Esophagus muscularis mucosa (tissue), 4 donors: ENCODE measurements around the gene IL1RL2.

Experiments
- EP300 ChIP-seq: sonication (generic); formaldehyde crosslinking; IDR thresholded peaks from one replicate; pipeline ENCODE4 v1.6.1; 2017; ENCODE audit warnings: antibody characterized with exemption
- POLR2A ChIP-seq: fragments of 450-650 bp; IDR thresholded peaks from one replicate; pipeline ENCODE4 v1.6.1; 2017; ENCODE audit warnings: antibody characterized with exemption, moderate library complexity, mild to moderate bottlenecking, low read depth
- POLR2AphosphoS5 ChIP-seq, 2 donors: sonication (generic); formaldehyde crosslinking; IDR thresholded peaks; one replicate each; pipeline ENCODE4 v1.6.1; 2017; ENCODE audit warnings: antibody characterized with exemption in 2 of 2
- TF ChIP-seq, protein P1 (sequence below), 3 experiments: fragments of 200-600 bp in 2 of 3; fragments of 450-650 bp in 1 of 3; sonication (generic) in 2 of 3; IDR thresholded peaks; one replicate each; pipeline ENCODE4 v1.5.1; 2017 to 2019; ENCODE audit warnings: antibody characterized with exemption in 3 of 3, mild to moderate bottlenecking in 2 of 3, moderate library complexity in 1 of 3

DNA sequence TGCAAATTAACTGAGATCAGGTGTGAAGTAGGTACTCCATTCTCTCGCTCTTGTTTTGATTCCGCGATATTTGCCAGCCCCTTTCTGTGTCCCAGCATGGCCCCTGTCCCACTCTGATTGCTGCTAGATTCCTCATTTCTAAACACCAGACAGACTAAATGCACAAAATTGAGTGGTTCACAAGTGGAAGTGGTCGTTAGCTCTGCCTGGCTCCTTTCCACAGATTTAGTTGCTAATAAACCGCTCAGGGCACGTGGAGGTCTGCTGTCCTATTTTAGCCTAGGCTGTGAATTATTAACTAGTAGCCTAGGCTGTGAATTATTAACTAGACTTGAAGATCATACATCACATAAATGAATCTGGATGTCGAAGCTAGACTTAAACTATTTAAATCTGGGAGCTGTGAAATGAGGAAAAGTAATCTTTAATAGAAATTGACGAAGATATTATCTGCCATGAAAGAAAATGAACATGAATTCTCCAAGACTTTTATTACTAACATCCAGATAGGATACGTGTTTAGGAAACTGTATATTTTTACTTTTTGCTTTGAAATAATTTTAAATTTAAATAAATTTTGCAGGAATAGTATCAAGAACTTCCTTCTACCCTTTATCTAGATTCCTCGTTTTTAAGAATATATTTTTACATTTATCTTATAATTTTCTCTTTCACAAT lies 3.7 kb downstream of the IL1RL2 start:
- TF ChIP-seq, protein P1, sequence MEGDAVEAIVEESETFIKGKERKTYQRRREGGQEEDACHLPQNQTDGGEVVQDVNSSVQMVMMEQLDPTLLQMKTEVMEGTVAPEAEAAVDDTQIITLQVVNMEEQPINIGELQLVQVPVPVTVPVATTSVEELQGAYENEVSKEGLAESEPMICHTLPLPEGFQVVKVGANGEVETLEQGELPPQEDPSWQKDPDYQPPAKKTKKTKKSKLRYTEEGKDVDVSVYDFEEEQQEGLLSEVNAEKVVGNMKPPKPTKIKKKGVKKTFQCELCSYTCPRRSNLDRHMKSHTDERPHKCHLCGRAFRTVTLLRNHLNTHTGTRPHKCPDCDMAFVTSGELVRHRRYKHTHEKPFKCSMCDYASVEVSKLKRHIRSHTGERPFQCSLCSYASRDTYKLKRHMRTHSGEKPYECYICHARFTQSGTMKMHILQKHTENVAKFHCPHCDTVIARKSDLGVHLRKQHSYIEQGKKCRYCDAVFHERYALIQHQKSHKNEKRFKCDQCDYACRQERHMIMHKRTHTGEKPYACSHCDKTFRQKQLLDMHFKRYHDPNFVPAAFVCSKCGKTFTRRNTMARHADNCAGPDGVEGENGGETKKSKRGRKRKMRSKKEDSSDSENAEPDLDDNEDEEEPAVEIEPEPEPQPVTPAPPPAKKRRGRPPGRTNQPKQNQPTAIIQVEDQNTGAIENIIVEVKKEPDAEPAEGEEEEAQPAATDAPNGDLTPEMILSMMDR (IDR thresholded peaks at IDR 0.05): no peak
- TF ChIP-seq POLR2AphosphoS5 (IDR thresholded peaks at IDR 0.05) (no peak), POLR2A (no peak), EP300 (no peak)
